ENCODE data around the gene SLC1A3.

SLC1A3 gene

GRCh38 chr5:36734422-36734821 lies 128.0 kb downstream of the SLC1A3 start:
- peak in 1 of 3 experiments; percentile 27 for TF ChIP-seq CTCF (IDR thresholded peaks at IDR 0.05; ENCODE audit: unreplicated experiment in 3 of 3)
- peaks cover 16% of the 10 kb centered on the region for H3K4me1 Mint-ChIP-seq
- H3K4me3 Mint-ChIP-seq: no peak overlapping the region
- H3K9me3 Mint-ChIP-seq: no peaks in the 10 kb centered on the region
- H3K36me3 Mint-ChIP-seq (ENCODE audit: low read depth): no peaks in the 10 kb centered on the region
- H3K27me3 Mint-ChIP-seq (ENCODE audit: low read depth): peaks cover 22% of the 10 kb centered on the region
- H3K27ac Mint-ChIP-seq: no peak overlapping the region

- Mint-ChIP-seq H3K4me3 (no peak overlapping the region), H3K36me3 (ENCODE audit: low read depth) (no peaks in the 10 kb centered on the region), H3K27me3 (ENCODE audit: low read depth) (peaks cover 22% of the 10 kb centered on the region), H3K9me3 (no peaks in the 10 kb centered on the region), H3K4me1 (peaks cover 19% of the 10 kb centered on the region), H3K27ac (no peak overlapping the region)
- TF ChIP-seq CTCF (IDR thresholded peaks at IDR 0.05; ENCODE audit: unreplicated experiment in 3 of 3): no peak
Observed at GRCh38 chr5:36735891-36736290, 129.5 kb downstream of the SLC1A3 start.
